ENCODE results near the gene AMBP.

AMBP gene

DNA sequence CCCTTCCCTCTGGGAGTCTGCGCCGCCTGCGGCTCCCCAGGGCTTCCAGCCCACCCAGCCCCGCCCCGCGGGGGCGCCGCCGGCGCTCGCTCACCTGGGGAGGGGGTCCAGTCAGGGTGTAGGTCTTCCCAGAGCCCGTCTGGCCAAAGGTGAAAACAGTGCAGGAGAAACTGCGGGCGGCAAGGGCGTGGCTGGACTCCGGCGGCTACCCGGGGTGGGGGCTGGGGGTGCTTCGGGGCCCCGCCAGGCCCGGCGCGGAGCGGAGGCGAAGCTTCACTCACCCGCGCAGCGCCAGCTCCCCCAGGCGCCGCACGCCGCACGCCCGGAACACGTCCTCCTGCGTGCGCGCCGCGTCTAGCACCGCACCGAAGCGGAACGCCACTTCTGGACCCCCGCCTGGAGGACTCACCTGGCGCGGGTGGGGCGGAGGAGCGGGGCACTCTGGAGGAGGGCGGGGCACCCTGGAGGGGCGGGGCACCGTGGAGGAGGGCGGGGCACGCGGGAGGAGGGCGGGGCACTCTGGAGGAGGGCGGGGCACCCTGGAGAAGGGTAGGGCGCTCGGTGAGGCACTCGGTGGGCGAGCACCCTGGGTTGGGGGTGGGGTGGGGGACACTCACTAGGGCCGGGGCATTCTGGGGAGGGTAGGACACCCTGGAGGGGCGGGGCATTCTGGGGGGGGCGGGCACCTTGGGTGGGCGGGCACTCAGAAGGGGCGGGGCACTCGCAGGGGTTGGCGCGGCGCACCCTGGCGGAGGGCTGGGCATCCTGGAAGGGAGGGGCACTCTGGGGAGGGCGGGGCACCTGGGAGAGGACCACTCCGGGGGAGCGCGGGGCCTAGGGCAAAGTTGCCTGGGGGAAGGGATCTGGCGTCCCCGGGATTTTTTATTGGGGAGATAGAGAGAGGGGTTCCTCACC lies 20.2 kb upstream of the AMBP start (continued):
- TF ChIP-seq ZIC2 (tag by site-specific recombination; IDR thresholded peaks at IDR 0.05) (peak; percentile 67), OVOL3 (tag by site-specific recombination; IDR thresholded peaks at IDR 0.05) (no peak), ZNF530 (tag by site-specific recombination; IDR thresholded peaks at IDR 0.05; ENCODE audit: low read depth) (no peak)

DNA sequence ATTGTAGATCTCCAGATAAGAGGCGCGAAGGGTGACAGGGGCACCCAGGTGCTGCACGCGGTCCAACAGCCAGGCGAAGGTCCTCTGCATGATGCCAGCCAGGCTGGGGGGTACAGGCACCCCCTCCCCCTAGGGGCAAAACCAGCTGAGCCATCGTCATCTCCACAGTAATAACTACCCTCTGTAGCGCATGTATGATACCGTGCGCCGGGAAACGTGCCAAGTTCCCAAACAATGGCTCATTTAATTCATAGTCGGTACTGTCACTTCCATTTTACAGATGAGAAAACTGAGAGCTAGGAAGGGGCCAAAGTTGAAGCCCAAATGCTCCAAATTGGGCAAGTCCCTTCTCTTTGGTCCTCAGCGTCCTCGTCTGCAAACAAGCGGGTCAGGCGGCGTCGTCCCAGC lies 19.5 kb upstream of the AMBP start:
- TF ChIP-seq, protein P1, sequence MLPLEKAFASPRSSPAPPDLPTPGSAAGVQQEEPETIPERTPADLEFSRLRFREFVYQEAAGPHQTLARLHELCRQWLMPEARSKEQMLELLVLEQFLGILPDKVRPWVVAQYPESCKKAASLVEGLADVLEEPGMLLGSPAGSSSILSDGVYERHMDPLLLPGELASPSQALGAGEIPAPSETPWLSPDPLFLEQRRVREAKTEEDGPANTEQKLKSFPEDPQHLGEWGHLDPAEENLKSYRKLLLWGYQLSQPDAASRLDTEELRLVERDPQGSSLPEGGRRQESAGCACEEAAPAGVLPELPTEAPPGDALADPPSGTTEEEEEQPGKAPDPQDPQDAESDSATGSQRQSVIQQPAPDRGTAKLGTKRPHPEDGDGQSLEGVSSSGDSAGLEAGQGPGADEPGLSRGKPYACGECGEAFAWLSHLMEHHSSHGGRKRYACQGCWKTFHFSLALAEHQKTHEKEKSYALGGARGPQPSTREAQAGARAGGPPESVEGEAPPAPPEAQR (tag by site-specific recombination; IDR thresholded peaks at IDR 0.05): no peak
- TF ChIP-seq ZSCAN23 (tag by site-specific recombination; IDR thresholded peaks at IDR 0.05) (no peak), ZNF664 (tag by site-specific recombination; IDR thresholded peaks at IDR 0.05) (peak; percentile 93), MEIS1 (CRISPR knock-in tag; IDR thresholded peaks at IDR 0.05; ENCODE audit: borderline replicate concordance) (no peak), ZNF670 (tag by site-specific recombination; IDR thresholded peaks at IDR 0.05; ENCODE audit: low read depth) (no peak), SP7 (tag by site-specific recombination; IDR thresholded peaks at IDR 0.05) (0 out of 2 replicates have a peak, but pooled peaks have one; percentile 13), ZFP41 (tag by site-specific recombination; IDR thresholded peaks at IDR 0.05; ENCODE audit: borderline replicate concordance) (no peak), ZBTB7A (tag by site-specific recombination; IDR thresholded peaks at IDR 0.05; ENCODE audit: low read depth) (no peak)
- TF ChIP-seq, protein P2, sequence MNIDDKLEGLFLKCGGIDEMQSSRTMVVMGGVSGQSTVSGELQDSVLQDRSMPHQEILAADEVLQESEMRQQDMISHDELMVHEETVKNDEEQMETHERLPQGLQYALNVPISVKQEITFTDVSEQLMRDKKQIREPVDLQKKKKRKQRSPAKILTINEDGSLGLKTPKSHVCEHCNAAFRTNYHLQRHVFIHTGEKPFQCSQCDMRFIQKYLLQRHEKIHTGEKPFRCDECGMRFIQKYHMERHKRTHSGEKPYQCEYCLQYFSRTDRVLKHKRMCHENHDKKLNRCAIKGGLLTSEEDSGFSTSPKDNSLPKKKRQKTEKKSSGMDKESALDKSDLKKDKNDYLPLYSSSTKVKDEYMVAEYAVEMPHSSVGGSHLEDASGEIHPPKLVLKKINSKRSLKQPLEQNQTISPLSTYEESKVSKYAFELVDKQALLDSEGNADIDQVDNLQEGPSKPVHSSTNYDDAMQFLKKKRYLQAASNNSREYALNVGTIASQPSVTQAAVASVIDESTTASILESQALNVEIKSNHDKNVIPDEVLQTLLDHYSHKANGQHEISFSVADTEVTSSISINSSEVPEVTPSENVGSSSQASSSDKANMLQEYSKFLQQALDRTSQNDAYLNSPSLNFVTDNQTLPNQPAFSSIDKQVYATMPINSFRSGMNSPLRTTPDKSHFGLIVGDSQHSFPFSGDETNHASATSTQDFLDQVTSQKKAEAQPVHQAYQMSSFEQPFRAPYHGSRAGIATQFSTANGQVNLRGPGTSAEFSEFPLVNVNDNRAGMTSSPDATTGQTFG (tag by site-specific recombination; IDR thresholded peaks at IDR 0.05; ENCODE audit: borderline replicate concordance): no peak
- TF ChIP-seq, protein P3, sequence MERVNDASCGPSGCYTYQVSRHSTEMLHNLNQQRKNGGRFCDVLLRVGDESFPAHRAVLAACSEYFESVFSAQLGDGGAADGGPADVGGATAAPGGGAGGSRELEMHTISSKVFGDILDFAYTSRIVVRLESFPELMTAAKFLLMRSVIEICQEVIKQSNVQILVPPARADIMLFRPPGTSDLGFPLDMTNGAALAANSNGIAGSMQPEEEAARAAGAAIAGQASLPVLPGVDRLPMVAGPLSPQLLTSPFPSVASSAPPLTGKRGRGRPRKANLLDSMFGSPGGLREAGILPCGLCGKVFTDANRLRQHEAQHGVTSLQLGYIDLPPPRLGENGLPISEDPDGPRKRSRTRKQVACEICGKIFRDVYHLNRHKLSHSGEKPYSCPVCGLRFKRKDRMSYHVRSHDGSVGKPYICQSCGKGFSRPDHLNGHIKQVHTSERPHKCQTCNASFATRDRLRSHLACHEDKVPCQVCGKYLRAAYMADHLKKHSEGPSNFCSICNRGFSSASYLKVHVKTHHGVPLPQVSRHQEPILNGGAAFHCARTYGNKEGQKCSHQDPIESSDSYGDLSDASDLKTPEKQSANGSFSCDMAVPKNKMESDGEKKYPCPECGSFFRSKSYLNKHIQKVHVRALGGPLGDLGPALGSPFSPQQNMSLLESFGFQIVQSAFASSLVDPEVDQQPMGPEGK (tag by site-specific recombination; IDR thresholded peaks at IDR 0.05): 0 out of 2 replicates have a peak, but pooled peaks have one; percentile 26
- Histone ChIP-seq H3K27ac (ENCODE audit: extremely low read depth, low read depth, low read length) (no peak overlapping the region), H3K36me3 (ENCODE audit: control insufficient read depth in 2 of 2, insufficient read depth in 1 of 2, low read length in 2 of 2) (no peaks in the 10 kb centered on the region), H3K9me3 (ENCODE audit: control insufficient read depth, insufficient read depth, low read depth, low read length) (no peaks in the 10 kb centered on the region), H3K4me1 (ENCODE audit: control insufficient read depth, insufficient read depth, low read length) (no peaks in the 10 kb centered on the region), H3K4me3 (ENCODE audit: low read depth, low read length) (peak overlapping the region; percentile 49)
- CTCF ChIA-PET: interaction anchor here (0.6 to 1.5 kb wide), 3 partner anchors 10 to 235 kb away, joined by 3 to 9 read pairs (median 6); no protein-coding TSS in a partner anchor
- POLR2A ChIA-PET: interaction anchor here (0.6 kb wide), 1 partner anchor 891 kb away, joined by 3 read pairs; no protein-coding TSS in a partner anchor

DNA sequence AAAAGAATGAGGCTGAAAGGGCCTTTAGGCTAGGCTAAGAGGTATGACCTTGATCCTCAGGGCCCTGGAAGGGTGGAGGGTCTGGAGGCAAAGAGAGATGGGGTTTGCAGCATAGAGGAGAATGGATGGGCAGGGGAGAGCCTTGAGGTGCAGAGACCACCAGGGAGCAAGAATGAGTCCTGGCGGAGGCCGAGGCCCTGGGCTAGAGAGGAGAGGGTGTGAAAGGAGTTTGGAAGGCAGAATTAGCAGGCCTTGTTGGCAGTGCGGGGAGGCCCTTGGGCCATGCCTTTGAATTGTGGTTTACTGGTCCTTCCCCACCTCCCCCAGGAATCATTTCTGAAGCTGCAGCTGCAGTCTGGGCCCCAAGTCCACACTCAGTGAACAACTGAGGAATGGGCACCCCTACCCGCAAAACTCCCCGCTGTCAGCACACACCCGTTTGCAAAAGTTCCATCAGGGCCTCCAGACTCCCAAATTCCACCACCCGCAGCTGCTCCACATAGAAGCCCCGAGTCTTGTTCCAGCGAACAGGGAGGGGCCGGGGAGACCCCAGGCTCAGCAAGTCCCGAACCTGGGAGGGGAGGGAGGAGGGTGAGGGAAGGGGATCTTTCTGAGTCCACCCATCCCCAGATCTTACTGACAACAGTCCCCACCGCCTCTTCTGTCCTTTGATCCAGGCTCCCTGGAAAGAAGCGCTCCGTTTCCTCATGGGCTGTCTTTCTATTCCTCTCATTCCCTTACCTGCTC lies 18.9 kb upstream of the AMBP start:
- TF ChIP-seq KLF8 (tag by site-specific recombination; IDR thresholded peaks at IDR 0.05) (no peak), ZNF792 (tag by site-specific recombination; IDR thresholded peaks at IDR 0.05) (no peak), ZSCAN23 (tag by site-specific recombination; IDR thresholded peaks at IDR 0.05) (no peak), ZNF140 (tag by site-specific recombination; IDR thresholded peaks at IDR 0.05) (no peak), ZNF629 (tag by site-specific recombination; IDR thresholded peaks at IDR 0.05) (no peak), BCL11B (tag by site-specific recombination; IDR thresholded peaks at IDR 0.05; ENCODE audit: low read depth) (no peak), ZNF623 (tag by site-specific recombination; IDR thresholded peaks at IDR 0.05) (no peak), ZNF776 (tag by site-specific recombination; IDR thresholded peaks at IDR 0.05; ENCODE audit: borderline replicate concordance) (no peak), ZNF600 (tag by site-specific recombination; IDR thresholded peaks at IDR 0.05) (no peak), ZNF701 (tag by site-specific recombination; IDR thresholded peaks at IDR 0.05) (no peak), ZNF426 (tag by site-specific recombination; IDR thresholded peaks at IDR 0.05) (no peak)
- TF ChIP-seq, protein P4, sequence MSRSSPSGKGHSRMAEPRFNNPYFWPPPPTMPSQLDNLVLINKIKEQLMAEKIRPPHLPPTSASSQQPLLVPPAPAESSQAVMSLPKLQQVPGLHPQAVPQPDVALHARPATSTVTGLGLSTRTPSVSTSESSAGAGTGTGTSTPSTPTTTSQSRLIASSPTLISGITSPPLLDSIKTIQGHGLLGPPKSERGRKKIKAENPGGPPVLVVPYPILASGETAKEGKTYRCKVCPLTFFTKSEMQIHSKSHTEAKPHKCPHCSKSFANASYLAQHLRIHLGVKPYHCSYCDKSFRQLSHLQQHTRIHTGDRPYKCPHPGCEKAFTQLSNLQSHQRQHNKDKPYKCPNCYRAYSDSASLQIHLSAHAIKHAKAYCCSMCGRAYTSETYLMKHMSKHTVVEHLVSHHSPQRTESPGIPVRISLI (tag by site-specific recombination; IDR thresholded peaks at IDR 0.05): no peak
- Histone ChIP-seq H3K36me3 (ENCODE audit: control insufficient read depth in 2 of 2, insufficient read depth in 1 of 2, low read length in 2 of 2) (no peaks in the 10 kb centered on the region), H3K4me3 (ENCODE audit: low read depth, low read length) (no peak overlapping the region), H3K9me3 (ENCODE audit: control insufficient read depth, insufficient read depth, low read depth, low read length) (no peaks in the 10 kb centered on the region), H3K4me1 (ENCODE audit: control insufficient read depth, insufficient read depth, low read length) (no peaks in the 10 kb centered on the region), H3K27ac (ENCODE audit: extremely low read depth, low read depth, low read length) (no peak overlapping the region)
- ChIA-PET POLR2A (no interaction called here), CTCF (interaction anchor here (0.9 to 4.7 kb wide), 4 partner anchors 11 to 164 kb away, joined by 3 to 54 read pairs (median 6); no protein-coding TSS in a partner anchor)
